ENCODE measurements around the gene RCN2. TPM values are rescaled to one million over a fixed set of nuclear protein-coding genes. Genes with fewer than 3 reads are reported as not detected.

Gene RCN2
- total RNA-seq, 1 donor from 2014 or later: 645 TPM

GRCh38 chr15:76976141-76976540, 44.6 kb downstream of the RCN2 start:
- Histone ChIP-seq H3F3A (ENCODE audit: low read depth) (no peaks in the 10 kb centered on the region), H4K20me1 (ENCODE audit: low read depth) (no peaks in the 10 kb centered on the region), H3K9me3 (ENCODE audit: low read depth) (no peaks in the 10 kb centered on the region), H3K79me2 (ENCODE audit: low read depth) (no peaks in the 10 kb centered on the region), H3K9ac (no peak overlapping the region), H3K27ac (no peak overlapping the region), H3K36me3 (no peaks in the 10 kb centered on the region), H3K4me1 (peaks cover 4% of the 10 kb centered on the region), H3K27me3 (no peaks in the 10 kb centered on the region), H3K4me2 (no peak overlapping the region), H3K4me3 (no peak overlapping the region), H2AFZ (replicated peaks) (no peak overlapping the region)
- Mint-ChIP-seq H3K4me3 (no peak overlapping the region), H3K9me3 (peaks cover 8% of the 10 kb centered on the region), H3K36me3 (no peaks in the 10 kb centered on the region), H3K4me1 (peaks cover 3% of the 10 kb centered on the region), H3K27me3 (ENCODE audit: insufficient read depth, low read depth) (peaks cover 4% of the 10 kb centered on the region), H3K27ac (no peak overlapping the region)
- TF ChIP-seq EZH2 (IDR thresholded peaks at IDR 0.05): no peak
- no peak for TF ChIP-seq CTCF (IDR thresholded peaks at IDR 0.05)
- no peak for TF ChIP-seq EZH2phosphoT487 (IDR thresholded peaks at IDR 0.05)
- no peak for DNase-seq (ENCODE audit: low spot score)

- Histone ChIP-seq H3K9me3 (ENCODE audit: low read depth) (no peaks in the 10 kb centered on the region), H3K27me3 (no peaks in the 10 kb centered on the region), H3K79me2 (ENCODE audit: low read depth) (no peaks in the 10 kb centered on the region), H3K9ac (no peak overlapping the region), H3K36me3 (no peaks in the 10 kb centered on the region), H3K4me2 (no peak overlapping the region), H3K4me3 (no peak overlapping the region), H2AFZ (replicated peaks) (no peak overlapping the region), H3K27ac (no peak overlapping the region), H3K4me1 (peaks cover 4% of the 10 kb centered on the region), H3F3A (ENCODE audit: low read depth) (no peaks in the 10 kb centered on the region), H4K20me1 (ENCODE audit: low read depth) (no peaks in the 10 kb centered on the region)
- no peaks in the 10 kb centered on the region for H3K36me3 Mint-ChIP-seq
- peaks cover 3% of the 10 kb centered on the region for H3K4me1 Mint-ChIP-seq
- peaks cover 4% of the 10 kb centered on the region for H3K27me3 Mint-ChIP-seq (ENCODE audit: insufficient read depth, low read depth)
- TF ChIP-seq CTCF (IDR thresholded peaks at IDR 0.05) (no peak), EZH2 (IDR thresholded peaks at IDR 0.05) (no peak), EZH2phosphoT487 (IDR thresholded peaks at IDR 0.05) (no peak)
- H3K4me3 Mint-ChIP-seq: no peak overlapping the region
- H3K27ac Mint-ChIP-seq: no peak overlapping the region
- DNase-seq (ENCODE audit: low spot score): no peak
- peaks cover 8% of the 10 kb centered on the region for H3K9me3 Mint-ChIP-seq
Measured at GRCh38 chr15:76976572-76977270, 45.2 kb downstream of the RCN2 start.

GRCh38 chr15:76978522-76979330, 47.2 kb downstream of the RCN2 start:
- Histone ChIP-seq H3K27me3 (no peaks in the 10 kb centered on the region), H3F3A (ENCODE audit: low read depth) (peaks cover 5% of the 10 kb centered on the region), H2AFZ (replicated peaks) (no peak overlapping the region), H3K27ac (no peak overlapping the region), H3K4me2 (no peak overlapping the region), H3K4me3 (no peak overlapping the region), H3K36me3 (no peaks in the 10 kb centered on the region), H3K9me3 (ENCODE audit: low read depth) (no peaks in the 10 kb centered on the region), H3K9ac (no peak overlapping the region), H3K4me1 (peaks cover 15% of the 10 kb centered on the region), H3K79me2 (ENCODE audit: low read depth) (no peaks in the 10 kb centered on the region), H4K20me1 (ENCODE audit: low read depth) (no peaks in the 10 kb centered on the region)
- no peak for TF ChIP-seq EZH2phosphoT487 (IDR thresholded peaks at IDR 0.05)
- no peak for TF ChIP-seq EZH2 (IDR thresholded peaks at IDR 0.05)
- TF ChIP-seq CTCF (IDR thresholded peaks at IDR 0.05): no peak
- Mint-ChIP-seq H3K4me3 (no peak overlapping the region), H3K9me3 (peaks cover 8% of the 10 kb centered on the region), H3K4me1 (peaks cover 12% of the 10 kb centered on the region), H3K27me3 (ENCODE audit: insufficient read depth, low read depth) (peaks cover 8% of the 10 kb centered on the region), H3K27ac (no peak overlapping the region), H3K36me3 (no peaks in the 10 kb centered on the region)
- no peak for DNase-seq (ENCODE audit: low spot score)

Data from neural progenitor cell (in vitro differentiated cells).